ENCODE results near the gene NAGK. TPM values are rescaled to one million over a fixed set of nuclear protein-coding genes. Genes with fewer than 3 reads are reported as not detected.

The NAGK gene
- total and polyA plus RNA-seq, 2 of the 8 experiments (the other 6 are each of a cell fraction or from before 2014, with no cell fraction given) = 57.9 to 59.9 TPM

Other genes with a start within 250 kb of the NAGK start
- not detected in 2 replicates for gene CLEC4F, start 248.0 kb upstream of the NAGK start, total RNA-seq (2021; fragmentation: NEBNext Ultra II Directional; extraction: Animal tissue kit (Norgen Biotek cat#: 25700))
- gene CLEC4F, start 248.0 kb upstream of the NAGK start, polyA plus RNA-seq (2011; rRNA removed) = not detected in 2 replicates
- gene CD207, start 232.8 kb upstream of the NAGK start, total RNA-seq (2021; fragmentation: NEBNext Ultra II Directional; extraction: Animal tissue kit (Norgen Biotek cat#: 25700)) = not detected in 2 replicates
- not detected in 2 replicates for gene CD207, start 232.8 kb upstream of the NAGK start, polyA plus RNA-seq (2011; rRNA removed)
- gene VAX2, start 168.1 kb upstream of the NAGK start, total RNA-seq (2021; fragmentation: NEBNext Ultra II Directional; extraction: Animal tissue kit (Norgen Biotek cat#: 25700)) = not detected in 2 replicates
- gene VAX2, start 168.1 kb upstream of the NAGK start, polyA plus RNA-seq (2011; rRNA removed) = not detected in 2 replicates
- not detected in 2 replicates for gene ATP6V1B1, start 132.7 kb upstream of the NAGK start, total RNA-seq (2021; fragmentation: NEBNext Ultra II Directional; extraction: Animal tissue kit (Norgen Biotek cat#: 25700))
- 0.17 TPM in 1 of 2 replicates, not detected in the other for gene ATP6V1B1, start 132.7 kb upstream of the NAGK start, polyA plus RNA-seq (2011; rRNA removed)
- 0.39 and 0.55 TPM in 2 replicates for gene ANKRD53, start 90.0 kb upstream of the NAGK start, total RNA-seq (2021; fragmentation: NEBNext Ultra II Directional; extraction: Animal tissue kit (Norgen Biotek cat#: 25700))
- 0.53 and 0.70 TPM in 2 replicates for gene ANKRD53, start 90.0 kb upstream of the NAGK start, polyA plus RNA-seq (2011; rRNA removed)
- 24.3 and 25.2 TPM in 2 replicates for gene TEX261, start 73.8 kb upstream of the NAGK start, total RNA-seq (2021; fragmentation: NEBNext Ultra II Directional; extraction: Animal tissue kit (Norgen Biotek cat#: 25700))
- 30.1 and 31.2 TPM in 2 replicates for gene TEX261, start 73.8 kb upstream of the NAGK start, polyA plus RNA-seq (2011; rRNA removed)
- 14.1 and 15.5 TPM in 2 replicates for gene MCEE, start 61.6 kb downstream of the NAGK start, total RNA-seq (2021; fragmentation: NEBNext Ultra II Directional; extraction: Animal tissue kit (Norgen Biotek cat#: 25700))
- gene MCEE, start 61.6 kb downstream of the NAGK start, polyA plus RNA-seq (2011; rRNA removed) = 6.5 and 7.3 TPM in 2 replicates
- 39.1 and 42.8 TPM in 2 replicates for gene MPHOSPH10, start 62.0 kb downstream of the NAGK start, total RNA-seq (2021; fragmentation: NEBNext Ultra II Directional; extraction: Animal tissue kit (Norgen Biotek cat#: 25700))
- gene MPHOSPH10, start 62.0 kb downstream of the NAGK start, polyA plus RNA-seq (2011; rRNA removed) = 4.0 and 4.5 TPM in 2 replicates
- 30.4 and 31.3 TPM in 2 replicates for gene PAIP2B, start 158.5 kb downstream of the NAGK start, total RNA-seq (2021; fragmentation: NEBNext Ultra II Directional; extraction: Animal tissue kit (Norgen Biotek cat#: 25700))
- gene PAIP2B, start 158.5 kb downstream of the NAGK start, polyA plus RNA-seq (2011; rRNA removed) = 5.7 and 8.4 TPM in 2 replicates

All from H1 (cell line).